Measurements from ENCODE around the gene ELL.
A peak's percentile ranks its signal among the peaks of the same experiment; 100 is the strongest.

ELL gene

GRCh38 chr19:18430417-18431144 lies 91.3 kb downstream of the ELL start:
- H3K4me3 ChIP-seq (ENCODE audit: control insufficient read depth, low read depth, low read length), result no peak overlapping the region

GRCh38 chr19:18429717-18430416 lies 92.0 kb downstream of the ELL start:
- TF ChIP-seq, protein P1, sequence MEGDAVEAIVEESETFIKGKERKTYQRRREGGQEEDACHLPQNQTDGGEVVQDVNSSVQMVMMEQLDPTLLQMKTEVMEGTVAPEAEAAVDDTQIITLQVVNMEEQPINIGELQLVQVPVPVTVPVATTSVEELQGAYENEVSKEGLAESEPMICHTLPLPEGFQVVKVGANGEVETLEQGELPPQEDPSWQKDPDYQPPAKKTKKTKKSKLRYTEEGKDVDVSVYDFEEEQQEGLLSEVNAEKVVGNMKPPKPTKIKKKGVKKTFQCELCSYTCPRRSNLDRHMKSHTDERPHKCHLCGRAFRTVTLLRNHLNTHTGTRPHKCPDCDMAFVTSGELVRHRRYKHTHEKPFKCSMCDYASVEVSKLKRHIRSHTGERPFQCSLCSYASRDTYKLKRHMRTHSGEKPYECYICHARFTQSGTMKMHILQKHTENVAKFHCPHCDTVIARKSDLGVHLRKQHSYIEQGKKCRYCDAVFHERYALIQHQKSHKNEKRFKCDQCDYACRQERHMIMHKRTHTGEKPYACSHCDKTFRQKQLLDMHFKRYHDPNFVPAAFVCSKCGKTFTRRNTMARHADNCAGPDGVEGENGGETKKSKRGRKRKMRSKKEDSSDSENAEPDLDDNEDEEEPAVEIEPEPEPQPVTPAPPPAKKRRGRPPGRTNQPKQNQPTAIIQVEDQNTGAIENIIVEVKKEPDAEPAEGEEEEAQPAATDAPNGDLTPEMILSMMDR (conservative IDR thresholded peaks at IDR 0.05; ENCODE audit: control insufficient read depth, insufficient read depth, low read depth, low read length), result no peak

More at GRCh38 chr19:18430417-18431144, 91.3 kb downstream of the ELL start:
- TF ChIP-seq, protein P1 (conservative IDR thresholded peaks at IDR 0.05; ENCODE audit: control insufficient read depth, insufficient read depth, low read depth, low read length), result no peak
- no peak for DNase-seq (ENCODE audit: low read depth)

GRCh38 chr19:18428787-18429674 lies 92.8 kb downstream of the ELL start:
- peak; percentile 56 for DNase-seq (ENCODE audit: low read depth)
- H3K4me3 ChIP-seq (ENCODE audit: control insufficient read depth, low read depth, low read length), result no peak overlapping the region
- TF ChIP-seq, protein P1 (conservative IDR thresholded peaks at IDR 0.05; ENCODE audit: control insufficient read depth, insufficient read depth, low read depth, low read length), result no peak

More at GRCh38 chr19:18429717-18430416, 92.0 kb downstream of the ELL start:
- no peak overlapping the region for H3K4me3 ChIP-seq (ENCODE audit: control insufficient read depth, low read depth, low read length)
- no peak for DNase-seq (ENCODE audit: low read depth)

DNA sequence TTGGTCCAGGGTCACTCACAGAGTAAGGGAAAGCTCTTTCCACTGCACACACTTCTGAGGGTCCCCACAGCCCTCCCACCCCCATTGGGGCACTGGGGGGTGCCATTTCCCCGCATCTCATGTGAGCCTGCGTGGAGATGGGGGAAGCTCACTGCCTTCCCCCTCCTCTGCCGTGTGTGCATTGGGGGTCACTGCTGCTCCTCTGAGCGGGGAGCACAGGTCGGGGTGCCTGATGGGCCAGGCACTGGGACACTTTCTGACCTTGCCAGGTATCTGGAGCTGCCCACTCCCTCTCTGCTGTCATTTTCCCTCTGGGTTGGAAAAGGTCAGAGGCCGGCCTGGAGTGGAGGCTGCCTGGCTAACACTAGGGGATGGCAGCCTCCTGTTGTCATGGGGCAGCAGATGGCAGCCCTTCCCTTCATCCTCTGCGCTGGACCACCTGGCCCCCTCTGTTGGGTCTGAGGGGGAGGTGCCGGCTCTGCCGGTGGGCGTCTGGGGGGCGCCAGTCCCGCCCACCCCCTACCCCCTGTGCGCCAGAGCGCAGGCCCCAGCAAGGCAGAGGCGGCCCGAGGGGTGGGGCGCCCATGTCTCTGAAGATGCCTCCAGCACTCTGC lies 93.6 kb downstream of the ELL start:
- H3K4me3 ChIP-seq (ENCODE audit: control insufficient read depth, low read depth, low read length), result no peak overlapping the region
- TF ChIP-seq, protein P1 (conservative IDR thresholded peaks at IDR 0.05; ENCODE audit: control insufficient read depth, insufficient read depth, low read depth, low read length), result no peak
- DNase-seq (ENCODE audit: low read depth), result no peak

- DNase-seq (ENCODE audit: low read depth), result no peak
- TF ChIP-seq, protein P1 (conservative IDR thresholded peaks at IDR 0.05; ENCODE audit: control insufficient read depth, insufficient read depth, low read depth, low read length), result no peak
- H3K4me3 ChIP-seq (ENCODE audit: control insufficient read depth, low read depth, low read length), result no peak overlapping the region
Observed at GRCh38 chr19:18427743-18428113, 94.1 kb downstream of the ELL start.
